SK-N-SH treated with all-trans-retinoic acid at 6 μM for 48 hours (cell line): Measurements from ENCODE around the gene CPNE4.

Source experiments
- CSDC2 ChIP-seq: fragments of 250-450 bp; sonication (Bioruptor Pico); IDR thresholded peaks from 2 replicates; pipeline ENCODE4 v1.5.0; 2020; ENCODE audit warnings: mild to moderate bottlenecking, moderate library complexity
- GLIS3 ChIP-seq: fragments of 250-450 bp; sonication (Bioruptor Pico); IDR thresholded peaks from 2 replicates; pipeline ENCODE4 v1.5.0; 2020; ENCODE audit warnings: mild to moderate bottlenecking, moderate library complexity
- TF ChIP-seq, protein P1 (sequence below): fragments of 250-450 bp; sonication (Bioruptor Pico); IDR thresholded peaks from 2 replicates; pipeline ENCODE4 v1.5.0; 2020; ENCODE audit warnings: mild to moderate bottlenecking, moderate library complexity

DNA sequence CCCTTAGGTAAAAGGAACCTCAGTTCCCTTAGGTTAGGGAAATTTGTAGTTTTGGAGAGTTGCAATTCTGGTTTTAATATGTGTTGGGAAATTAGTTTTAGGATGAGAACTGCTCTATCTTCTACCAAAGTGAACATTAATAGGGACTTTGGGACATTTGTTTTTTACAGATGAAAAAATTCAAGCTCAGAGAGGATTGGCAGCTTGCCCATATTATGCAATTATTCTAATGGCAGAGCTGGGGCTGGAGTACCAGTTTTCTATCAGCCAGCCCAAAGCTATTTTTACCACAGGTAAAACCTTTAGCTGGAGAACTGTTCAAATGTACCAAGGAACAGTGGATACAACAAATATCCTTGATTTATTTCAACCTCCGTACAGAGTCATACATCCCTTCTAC lies 127.0 kb downstream of the CPNE4 start:
- no peak for TF ChIP-seq GLIS3 (CRISPR knock-in tag)
- no peak for TF ChIP-seq CSDC2 (CRISPR knock-in tag)
- TF ChIP-seq, protein P1, sequence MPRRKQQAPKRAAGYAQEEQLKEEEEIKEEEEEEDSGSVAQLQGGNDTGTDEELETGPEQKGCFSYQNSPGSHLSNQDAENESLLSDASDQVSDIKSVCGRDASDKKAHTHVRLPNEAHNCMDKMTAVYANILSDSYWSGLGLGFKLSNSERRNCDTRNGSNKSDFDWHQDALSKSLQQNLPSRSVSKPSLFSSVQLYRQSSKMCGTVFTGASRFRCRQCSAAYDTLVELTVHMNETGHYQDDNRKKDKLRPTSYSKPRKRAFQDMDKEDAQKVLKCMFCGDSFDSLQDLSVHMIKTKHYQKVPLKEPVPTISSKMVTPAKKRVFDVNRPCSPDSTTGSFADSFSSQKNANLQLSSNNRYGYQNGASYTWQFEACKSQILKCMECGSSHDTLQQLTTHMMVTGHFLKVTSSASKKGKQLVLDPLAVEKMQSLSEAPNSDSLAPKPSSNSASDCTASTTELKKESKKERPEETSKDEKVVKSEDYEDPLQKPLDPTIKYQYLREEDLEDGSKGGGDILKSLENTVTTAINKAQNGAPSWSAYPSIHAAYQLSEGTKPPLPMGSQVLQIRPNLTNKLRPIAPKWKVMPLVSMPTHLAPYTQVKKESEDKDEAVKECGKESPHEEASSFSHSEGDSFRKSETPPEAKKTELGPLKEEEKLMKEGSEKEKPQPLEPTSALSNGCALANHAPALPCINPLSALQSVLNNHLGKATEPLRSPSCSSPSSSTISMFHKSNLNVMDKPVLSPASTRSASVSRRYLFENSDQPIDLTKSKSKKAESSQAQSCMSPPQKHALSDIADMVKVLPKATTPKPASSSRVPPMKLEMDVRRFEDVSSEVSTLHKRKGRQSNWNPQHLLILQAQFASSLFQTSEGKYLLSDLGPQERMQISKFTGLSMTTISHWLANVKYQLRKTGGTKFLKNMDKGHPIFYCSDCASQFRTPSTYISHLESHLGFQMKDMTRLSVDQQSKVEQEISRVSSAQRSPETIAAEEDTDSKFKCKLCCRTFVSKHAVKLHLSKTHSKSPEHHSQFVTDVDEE (CRISPR knock-in tag), result no peak
